NCI-H345 treated with DMSO at 0.1 percent for 48 hours (cell line): Measurements from ENCODE around the gene ALX3.

Experiments
- DNase-seq: peaks from one replicate; lab custom pipeline; 2025; ENCODE audit not compliant: unreplicated experiment; lab: John Stamatoyannopoulos, UW

The ALX3 gene

GRCh38 chr1:110070671-110071242, at the start of gene ALX3:
Gene ALX3 (minus strand): TSS chr1:110070672. CDS start chr1:110070612, 60 bp downstream.
- DNase-seq = no peak

GRCh38 chr1:110119843-110120242, 49.4 kb upstream of the ALX3 start:
- no peak for DNase-seq

GRCh38 chr1:110118636-110119396, 48.3 kb upstream of the ALX3 start:
- DNase-seq = no peak

GRCh38 chr1:110114784-110115183, 44.3 kb upstream of the ALX3 start:
- DNase-seq = peak; percentile 61

GRCh38 chr1:110114173-110114572, 43.7 kb upstream of the ALX3 start:
- DNase-seq = no peak

- no peak for DNase-seq
Observed at GRCh38 chr1:110113551-110113950, 43.1 kb upstream of the ALX3 start.

GRCh38 chr1:110112656-110113055, 42.2 kb upstream of the ALX3 start:
- DNase-seq = no peak

GRCh38 chr1:110112143-110112542, 41.7 kb upstream of the ALX3 start, which contains the start of gene UBL4B:
Gene UBL4B (plus strand): TSS chr1:110112443. CDS start chr1:110112535, 92 bp downstream.
- no peak for DNase-seq

- no peak for DNase-seq
Observed at GRCh38 chr1:110111081-110111480, 40.6 kb upstream of the ALX3 start.

GRCh38 chr1:110107867-110108469, 37.5 kb upstream of the ALX3 start:
- DNase-seq = no peak

GRCh38 chr1:110106013-110106941, 35.8 kb upstream of the ALX3 start:
- peak; percentile 63 for DNase-seq

- DNase-seq = no peak
Observed at GRCh38 chr1:110102081-110102480, 31.6 kb upstream of the ALX3 start.

GRCh38 chr1:110100335-110100734, 29.9 kb upstream of the ALX3 start:
- no peak for DNase-seq

GRCh38 chr1:110098222-110099026, 28.0 kb upstream of the ALX3 start:
- no peak for DNase-seq

GRCh38 chr1:110097507-110098221, 27.2 kb upstream of the ALX3 start:
- DNase-seq = no peak

GRCh38 chr1:110094931-110095654, 24.6 kb upstream of the ALX3 start:
- DNase-seq = no peak

- no peak for DNase-seq
Observed at GRCh38 chr1:110092991-110093390, 22.5 kb upstream of the ALX3 start.

GRCh38 chr1:110091791-110092190, 21.3 kb upstream of the ALX3 start:
- no peak for DNase-seq

- no peak for DNase-seq
Observed at GRCh38 chr1:110091381-110091780, 20.9 kb upstream of the ALX3 start.
